Parathyroid adenoma (tissue), 2 donors: ENCODE measurements around the gene RDH5.

Experiments used
- H2AFZ ChIP-seq: fragments of 300-600 bp; sonication (generic); one replicate; pipeline ENCODE4 v1.7.0; 2017; ENCODE audit warnings: antibody characterized with exemption, mild to moderate bottlenecking
- H3K27ac ChIP-seq: fragments of 300-600 bp; sonication (generic); one replicate; pipeline ENCODE4 v1.7.0; 2017
- H3K27me3 ChIP-seq: fragments of 300-600 bp; sonication (generic); one replicate; pipeline ENCODE4 v1.7.0; 2017; ENCODE audit warnings: low read length; ENCODE audit not compliant: control insufficient read depth, insufficient read depth
- H3K36me3 ChIP-seq: fragments of 300-600 bp; sonication (generic); one replicate; pipeline ENCODE4 v1.7.0; 2017; ENCODE audit warnings: low read length; ENCODE audit not compliant: control insufficient read depth, insufficient read depth
- H3K4me1 ChIP-seq: fragments of 300-600 bp; sonication (generic); one replicate; pipeline ENCODE4 v1.7.0; 2017; ENCODE audit warnings: control low read depth
- H3K4me2 ChIP-seq: fragments of 300-600 bp; sonication (generic); one replicate; pipeline ENCODE4 v1.7.0; 2017; ENCODE audit warnings: low read length
- H3K4me3 ChIP-seq: fragments of 300-600 bp; sonication (generic); one replicate; pipeline ENCODE4 v1.7.0; 2017; ENCODE audit warnings: low read depth, low read length
- H3K79me2 ChIP-seq: fragments of 300-600 bp; sonication (generic); one replicate; pipeline ENCODE4 v1.7.0; 2017; ENCODE audit warnings: control low read depth
- H3K9ac ChIP-seq: fragments of 300-600 bp; sonication (generic); one replicate; pipeline ENCODE4 v1.7.0; 2017; ENCODE audit warnings: mild to moderate bottlenecking
- H3K9me3 ChIP-seq: fragments of 300-600 bp; sonication (generic); one replicate; pipeline ENCODE4 v1.7.0; 2017; ENCODE audit warnings: low read length; ENCODE audit not compliant: control insufficient read depth
- TF ChIP-seq, protein P1 (sequence below): fragments of 300-600 bp; sonication (generic); IDR thresholded peaks from one replicate; pipeline ENCODE4 v1.7.0; 2017; ENCODE audit warnings: antibody characterized with exemption, mild to moderate bottlenecking
- donor health status: primary hyperparathyroidism.

RDH5 gene

GRCh38 chr12:55724940-55725309, 4.7 kb downstream of the RDH5 start:
- Histone ChIP-seq H3K27me3 (no peaks in the 10 kb centered on the region), H3K4me3 (no peak overlapping the region), H3K9me3 (no peaks in the 10 kb centered on the region), H3K4me2 (no peak overlapping the region), H3K79me2 (no peaks in the 10 kb centered on the region), H2AFZ (no peak overlapping the region), H3K36me3 (no peaks in the 10 kb centered on the region), H3K4me1 (peaks cover 6% of the 10 kb centered on the region), H3K9ac (no peak overlapping the region), H3K27ac (no peak overlapping the region)
- TF ChIP-seq, protein P1, sequence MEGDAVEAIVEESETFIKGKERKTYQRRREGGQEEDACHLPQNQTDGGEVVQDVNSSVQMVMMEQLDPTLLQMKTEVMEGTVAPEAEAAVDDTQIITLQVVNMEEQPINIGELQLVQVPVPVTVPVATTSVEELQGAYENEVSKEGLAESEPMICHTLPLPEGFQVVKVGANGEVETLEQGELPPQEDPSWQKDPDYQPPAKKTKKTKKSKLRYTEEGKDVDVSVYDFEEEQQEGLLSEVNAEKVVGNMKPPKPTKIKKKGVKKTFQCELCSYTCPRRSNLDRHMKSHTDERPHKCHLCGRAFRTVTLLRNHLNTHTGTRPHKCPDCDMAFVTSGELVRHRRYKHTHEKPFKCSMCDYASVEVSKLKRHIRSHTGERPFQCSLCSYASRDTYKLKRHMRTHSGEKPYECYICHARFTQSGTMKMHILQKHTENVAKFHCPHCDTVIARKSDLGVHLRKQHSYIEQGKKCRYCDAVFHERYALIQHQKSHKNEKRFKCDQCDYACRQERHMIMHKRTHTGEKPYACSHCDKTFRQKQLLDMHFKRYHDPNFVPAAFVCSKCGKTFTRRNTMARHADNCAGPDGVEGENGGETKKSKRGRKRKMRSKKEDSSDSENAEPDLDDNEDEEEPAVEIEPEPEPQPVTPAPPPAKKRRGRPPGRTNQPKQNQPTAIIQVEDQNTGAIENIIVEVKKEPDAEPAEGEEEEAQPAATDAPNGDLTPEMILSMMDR: no peak

DNA sequence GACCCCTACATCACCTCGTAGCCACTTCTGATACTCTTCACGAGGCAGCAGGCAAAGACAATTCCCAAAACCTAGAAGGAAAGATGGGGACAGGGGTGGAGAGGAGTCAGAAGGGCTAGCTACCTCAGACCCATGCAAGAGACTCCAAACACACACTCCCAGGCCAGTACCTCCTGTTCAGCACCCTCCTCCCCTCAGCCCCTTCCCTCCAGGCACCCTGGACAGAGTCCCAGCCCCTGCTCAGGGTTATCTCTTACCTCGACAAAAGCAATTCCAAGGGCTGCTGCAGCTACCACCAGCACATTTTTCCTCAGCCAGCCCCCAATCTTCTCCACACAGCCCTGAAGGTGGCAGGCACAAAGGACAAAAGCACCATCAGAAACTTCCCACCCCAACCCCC, 5.4 kb downstream of the RDH5 start:
- TF ChIP-seq, protein P1: no peak
- Histone ChIP-seq H3K9ac (no peak overlapping the region), H3K4me2 (no peak overlapping the region), H3K79me2 (no peaks in the 10 kb centered on the region), H3K27ac (no peak overlapping the region), H3K9me3 (no peaks in the 10 kb centered on the region), H3K4me3 (no peak overlapping the region), H3K36me3 (no peaks in the 10 kb centered on the region), H3K27me3 (no peaks in the 10 kb centered on the region), H3K4me1 (peaks cover 10% of the 10 kb centered on the region), H2AFZ (no peak overlapping the region)

DNA sequence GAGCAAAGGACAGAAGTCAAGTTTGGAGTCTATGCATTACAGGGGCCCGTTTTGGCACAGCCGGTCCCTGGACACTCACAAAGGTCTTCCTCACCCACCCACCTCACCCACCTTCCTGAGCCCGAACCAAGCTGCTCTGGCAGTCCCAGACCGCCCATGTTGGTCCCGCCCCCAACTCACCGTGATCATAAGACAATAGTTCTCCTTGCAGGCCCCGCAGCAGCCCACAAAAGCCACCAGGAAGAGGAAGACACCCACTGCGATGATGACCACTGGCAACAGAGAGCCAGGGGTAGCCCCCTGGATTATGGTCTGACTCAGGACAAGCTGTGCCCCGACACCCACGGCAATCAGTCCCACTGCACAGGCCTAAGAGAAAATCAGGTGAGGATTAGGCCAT, 6.8 kb downstream of the RDH5 start:
- Histone ChIP-seq H3K4me2 (peak overlapping the region; percentile 100), H3K36me3 (no peaks in the 10 kb centered on the region), H3K27ac (peak overlapping the region; percentile 100), H3K9me3 (no peaks in the 10 kb centered on the region), H3K9ac (no peak overlapping the region), H3K4me1 (peaks cover 10% of the 10 kb centered on the region), H2AFZ (no peak overlapping the region), H3K79me2 (no peaks in the 10 kb centered on the region), H3K4me3 (peak overlapping the region; percentile 94), H3K27me3 (no peaks in the 10 kb centered on the region)
- TF ChIP-seq, protein P1: no peak

GRCh38 chr12:55727643-55728185, 7.5 kb downstream of the RDH5 start:
- Histone ChIP-seq H3K27ac (peak overlapping the region; percentile 100), H3K79me2 (peaks cover under 1% of the 10 kb centered on the region), H3K9ac (no peak overlapping the region), H3K4me3 (peak overlapping the region; percentile 94), H3K36me3 (no peaks in the 10 kb centered on the region), H3K4me2 (peak overlapping the region; percentile 100), H2AFZ (peak overlapping the region; percentile 48), H3K9me3 (no peaks in the 10 kb centered on the region), H3K4me1 (peaks cover 10% of the 10 kb centered on the region), H3K27me3 (no peaks in the 10 kb centered on the region)
- TF ChIP-seq, protein P1: no peak
